Activated T-helper 2 cell treated with anti-CD3 and anti-CD28 coated beads, Interferon-gamma antibody, Interleukin-2, Interleukin-4, amounts not matched to agents 10 μg/mL and 5 μg/mL and 100 μg/mL, durations not matched to agents 14 hours and 24 hours and 36 hours (primary cell): ENCODE measurements around the gene TMEM273. TPM values are rescaled to one million over a fixed set of nuclear protein-coding genes. Genes with fewer than 3 reads are reported as not detected.

ENCODE experiments used
- DNase-seq: peaks from one replicate; pipeline ENCODE4 v3.0.0; 2021; ENCODE audit warnings: low spot score
- H3K27ac Mint-ChIP-seq: one replicate; pipeline ENCODE4 v1.8.0; 2021; ENCODE audit warnings: mixed read lengths
- H3K27me3 Mint-ChIP-seq: one replicate; pipeline ENCODE4 v1.8.0; 2021; ENCODE audit warnings: low read depth, mixed read lengths
- H3K36me3 Mint-ChIP-seq: one replicate; pipeline ENCODE4 v1.8.0; 2021; ENCODE audit warnings: low read depth, mixed read lengths
- H3K4me1 Mint-ChIP-seq: one replicate; pipeline ENCODE4 v1.8.0; 2021; ENCODE audit warnings: low read depth, mixed read lengths
- H3K4me3 Mint-ChIP-seq: one replicate; pipeline ENCODE4 v1.8.0; 2021; ENCODE audit warnings: low read depth, mild to moderate bottlenecking, moderate library complexity, mixed read lengths
- H3K9me3 Mint-ChIP-seq: one replicate; pipeline ENCODE4 v1.8.0; 2021; ENCODE audit warnings: mixed read lengths
- intact Hi-C: fragments of 100-400 bp; cut with micrococcal nuclease; formaldehyde crosslinking; loops from one replicate; pipeline ENCODE4 v1.15.1; 2023
- total RNA-seq: library from RNA; stranded (reverse); gene quantifications from 2 replicates; pipeline ENCODE4 v1.2.3, GENCODE V29; 2022

The TMEM273 gene
- total RNA-seq, 1 donor from 2014 or later: 58.4 TPM

DNA sequence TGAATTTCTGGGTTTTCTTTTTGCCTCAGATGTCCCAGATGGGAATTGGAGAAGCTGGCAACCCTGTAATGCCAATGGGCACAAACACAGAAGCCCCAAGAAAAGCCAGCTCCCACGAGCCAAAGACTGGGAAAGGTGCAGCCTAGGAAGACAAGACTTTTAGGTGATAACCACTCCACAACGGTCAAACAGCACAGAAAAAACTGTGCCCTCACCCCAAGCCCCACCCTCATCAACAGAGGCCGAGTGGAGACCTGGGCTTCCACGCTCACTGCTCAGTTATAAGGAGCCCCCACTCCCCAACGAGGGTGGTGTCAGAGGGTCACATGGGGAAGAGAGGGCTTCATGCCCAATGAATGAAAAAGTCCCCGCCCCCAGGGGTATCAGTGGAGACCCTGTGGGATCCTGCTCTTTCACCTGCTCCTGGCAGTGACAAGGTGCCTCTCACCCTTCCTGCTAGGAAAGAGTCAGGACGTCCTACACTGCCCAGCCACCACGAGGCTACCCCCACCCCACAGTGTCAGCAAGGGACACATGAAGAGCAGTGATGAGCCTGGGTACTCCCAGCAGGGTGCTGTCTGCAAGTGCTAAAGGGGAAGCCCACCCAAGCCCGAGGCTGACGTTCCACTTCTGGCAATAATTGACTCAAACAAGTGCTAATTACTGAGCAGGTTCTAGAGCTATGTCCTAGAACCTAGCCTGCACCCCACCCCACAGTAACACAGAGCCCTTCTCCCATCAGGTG lies 8.3 kb downstream of the TMEM273 start:
- H3K4me1 Mint-ChIP-seq: peaks cover 84% of the 10 kb centered on the region
- no peaks in the 10 kb centered on the region for H3K9me3 Mint-ChIP-seq
- H3K27me3 Mint-ChIP-seq: no peaks in the 10 kb centered on the region
- DNase-seq: no peak
- intact Hi-C loops: loop anchor here (1.0 to 10.0 kb wide), 5 partner anchors 102 to 1455 kb away; partner anchors contain the start of gene ERCC6
- peak overlapping the region; percentile 97 for H3K27ac Mint-ChIP-seq
- H3K4me3 Mint-ChIP-seq: peak overlapping the region; percentile 30
- peaks cover 60% of the 10 kb centered on the region for H3K36me3 Mint-ChIP-seq

DNA sequence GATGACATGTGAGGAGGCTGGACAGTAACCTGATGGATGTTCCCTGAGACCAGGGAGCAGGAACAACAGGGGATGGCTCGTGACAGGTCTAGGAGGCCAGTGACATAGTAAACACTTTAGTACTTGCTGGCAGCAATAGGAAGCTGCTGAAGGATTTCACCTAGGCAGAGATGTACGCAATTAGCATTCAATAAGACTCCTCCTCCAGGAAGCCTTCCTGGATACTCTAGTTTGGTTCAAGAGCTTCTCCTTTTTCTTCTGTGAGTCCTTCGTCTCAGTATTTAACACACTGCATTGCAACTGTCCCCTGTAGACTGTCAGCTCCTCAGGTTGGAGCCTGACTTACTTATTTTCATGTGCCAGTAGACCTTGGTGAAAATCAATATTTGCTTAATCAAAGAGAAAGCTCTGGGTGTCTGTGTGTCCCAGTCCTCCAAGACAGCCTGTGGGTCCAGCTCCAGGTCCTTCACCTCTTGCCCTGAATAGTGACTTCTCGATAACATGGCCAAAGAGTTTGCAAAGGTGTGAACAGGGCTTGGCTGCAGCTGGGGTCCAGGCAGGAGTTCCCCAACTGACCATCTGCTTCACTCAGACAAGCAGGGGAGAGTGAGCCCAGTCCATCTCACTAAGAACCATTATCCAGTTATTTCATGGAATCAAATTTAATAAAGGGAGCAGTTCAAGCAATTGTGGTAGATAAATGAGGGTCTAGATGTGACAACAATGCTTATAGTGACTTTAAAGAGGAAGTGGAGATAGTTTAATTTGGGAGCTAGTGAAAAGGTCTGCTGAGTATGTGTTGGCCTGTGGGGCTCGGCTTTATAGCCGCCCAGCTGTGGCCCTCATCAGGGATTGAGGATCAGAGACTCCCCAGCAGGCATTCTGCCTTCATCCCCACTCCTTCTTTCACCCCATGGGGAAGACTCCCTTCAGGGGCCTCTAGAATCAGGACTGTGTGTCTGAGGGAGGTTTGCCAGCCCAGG lies 9.4 kb downstream of the TMEM273 start:
- H3K27me3 Mint-ChIP-seq: no peaks in the 10 kb centered on the region
- no peak for DNase-seq
- peaks cover 55% of the 10 kb centered on the region for H3K36me3 Mint-ChIP-seq
- no peak overlapping the region for H3K4me3 Mint-ChIP-seq
- H3K27ac Mint-ChIP-seq: peak overlapping the region; percentile 97
- no peaks in the 10 kb centered on the region for H3K9me3 Mint-ChIP-seq
- intact Hi-C loops: loop anchor here (5.0 kb wide), 1 partner anchor 1334 kb away; no protein-coding TSS in a partner anchor
- H3K4me1 Mint-ChIP-seq: peaks cover 81% of the 10 kb centered on the region

DNA sequence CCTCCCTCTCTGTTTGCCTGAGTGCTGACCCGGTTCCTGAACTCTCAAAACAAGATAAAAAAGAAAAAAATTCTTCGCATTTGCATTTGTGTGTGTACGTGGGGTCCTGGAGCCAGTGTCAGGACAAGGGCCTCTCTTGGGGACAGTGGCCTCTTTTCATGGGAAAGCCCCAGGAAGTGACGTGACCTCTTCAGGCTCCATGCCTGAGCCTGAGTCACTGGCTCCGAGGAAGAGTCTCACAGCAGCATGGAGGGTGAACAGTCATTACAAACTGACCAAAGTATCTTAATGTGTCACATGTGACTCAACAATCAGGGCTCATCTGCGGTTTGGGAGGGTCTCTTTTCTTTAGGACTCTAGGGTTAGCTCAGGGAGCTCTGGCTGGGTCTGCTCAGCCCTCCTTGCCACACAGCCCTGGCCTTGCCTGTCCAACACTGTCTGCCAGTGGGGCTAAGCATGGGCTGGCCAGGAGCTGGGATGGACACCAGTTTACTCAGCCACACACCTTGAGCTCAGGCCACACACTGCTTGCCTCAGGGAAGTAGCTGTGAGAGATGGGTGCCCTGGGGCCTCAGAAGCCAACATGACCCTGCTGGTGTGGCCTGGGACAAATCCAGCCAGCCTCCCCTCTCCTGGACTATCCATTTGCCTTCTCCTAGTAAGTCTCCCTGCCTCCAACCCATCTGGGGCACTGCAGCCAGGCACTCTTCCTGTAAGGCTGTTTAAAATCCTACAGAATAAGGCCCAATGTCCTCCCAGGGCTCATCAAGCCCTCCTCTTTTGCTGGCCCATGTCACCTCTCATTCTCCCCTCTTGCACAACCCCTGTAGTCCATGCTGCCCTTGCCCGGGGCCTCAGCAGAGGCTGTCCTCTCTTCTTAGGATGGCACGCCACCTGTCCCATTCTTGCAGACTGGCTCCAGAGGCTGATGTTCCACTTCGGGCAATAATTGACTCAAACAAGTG lies 10.5 kb downstream of the TMEM273 start:
- H3K27ac Mint-ChIP-seq: peak overlapping the region; percentile 97
- DNase-seq: peak; percentile 71
- H3K36me3 Mint-ChIP-seq: peaks cover 50% of the 10 kb centered on the region
- no peaks in the 10 kb centered on the region for H3K9me3 Mint-ChIP-seq
- H3K4me3 Mint-ChIP-seq: peak overlapping the region; percentile 67
- intact Hi-C loops: loop anchor here (1.0 to 5.0 kb wide), 4 partner anchors 11 to 1335 kb away; no protein-coding TSS in a partner anchor
- no peaks in the 10 kb centered on the region for H3K27me3 Mint-ChIP-seq
- peaks cover 79% of the 10 kb centered on the region for H3K4me1 Mint-ChIP-seq

DNA sequence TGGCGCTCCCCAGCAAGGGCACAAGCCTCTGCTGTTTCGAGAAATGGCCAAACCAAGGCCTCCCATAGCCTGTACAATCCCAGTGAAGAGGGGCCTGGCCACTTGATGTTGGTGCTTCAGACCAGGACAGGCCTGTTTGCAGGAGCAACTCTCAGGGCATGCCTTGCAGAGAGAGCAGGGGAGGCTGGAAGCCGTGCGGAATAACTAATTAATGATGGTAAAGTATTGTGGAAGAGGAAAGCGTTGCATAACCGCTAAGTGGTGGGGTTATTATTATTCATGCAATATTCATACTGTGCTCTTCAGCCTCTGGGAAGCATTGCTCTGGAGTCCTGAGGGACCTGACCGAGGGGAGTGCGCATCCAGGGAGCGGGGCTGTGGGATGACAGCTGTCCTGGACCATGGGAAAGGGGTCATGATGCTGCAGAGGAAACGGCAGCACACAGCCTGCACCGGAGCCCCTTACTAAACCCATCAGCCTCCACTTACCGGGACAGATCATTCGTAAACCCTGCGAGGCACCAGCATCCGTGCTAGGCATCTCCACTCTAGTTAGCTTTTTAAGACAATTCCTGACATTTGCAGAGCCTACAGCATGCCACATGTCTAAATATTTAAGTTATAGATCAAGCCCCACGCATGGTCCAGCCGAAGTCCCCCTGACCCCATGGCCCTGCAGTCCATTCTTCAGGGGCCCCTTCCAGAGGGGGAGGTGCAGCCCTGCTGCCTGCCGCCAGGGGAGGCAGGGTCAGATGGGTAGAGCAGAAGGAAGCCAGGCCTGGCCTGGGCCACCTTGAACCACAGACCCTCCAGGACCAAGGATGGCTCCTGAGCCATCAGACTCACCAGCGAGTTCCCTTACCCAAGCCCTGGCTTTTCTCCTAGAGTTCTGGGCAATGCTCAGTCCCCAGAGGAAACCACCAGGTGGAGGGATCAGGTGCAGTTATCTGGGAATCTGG lies 11.6 kb downstream of the TMEM273 start:
- intact Hi-C loops: loop anchor here (1.0 to 5.0 kb wide), 4 partner anchors 10 to 1336 kb away; no protein-coding TSS in a partner anchor
- H3K4me3 Mint-ChIP-seq: peak overlapping the region; percentile 67
- H3K27me3 Mint-ChIP-seq: no peaks in the 10 kb centered on the region
- peak overlapping the region; percentile 97 for H3K27ac Mint-ChIP-seq
- no peak for DNase-seq
- no peaks in the 10 kb centered on the region for H3K9me3 Mint-ChIP-seq
- H3K36me3 Mint-ChIP-seq: peaks cover 42% of the 10 kb centered on the region
- H3K4me1 Mint-ChIP-seq: peaks cover 74% of the 10 kb centered on the region

DNA sequence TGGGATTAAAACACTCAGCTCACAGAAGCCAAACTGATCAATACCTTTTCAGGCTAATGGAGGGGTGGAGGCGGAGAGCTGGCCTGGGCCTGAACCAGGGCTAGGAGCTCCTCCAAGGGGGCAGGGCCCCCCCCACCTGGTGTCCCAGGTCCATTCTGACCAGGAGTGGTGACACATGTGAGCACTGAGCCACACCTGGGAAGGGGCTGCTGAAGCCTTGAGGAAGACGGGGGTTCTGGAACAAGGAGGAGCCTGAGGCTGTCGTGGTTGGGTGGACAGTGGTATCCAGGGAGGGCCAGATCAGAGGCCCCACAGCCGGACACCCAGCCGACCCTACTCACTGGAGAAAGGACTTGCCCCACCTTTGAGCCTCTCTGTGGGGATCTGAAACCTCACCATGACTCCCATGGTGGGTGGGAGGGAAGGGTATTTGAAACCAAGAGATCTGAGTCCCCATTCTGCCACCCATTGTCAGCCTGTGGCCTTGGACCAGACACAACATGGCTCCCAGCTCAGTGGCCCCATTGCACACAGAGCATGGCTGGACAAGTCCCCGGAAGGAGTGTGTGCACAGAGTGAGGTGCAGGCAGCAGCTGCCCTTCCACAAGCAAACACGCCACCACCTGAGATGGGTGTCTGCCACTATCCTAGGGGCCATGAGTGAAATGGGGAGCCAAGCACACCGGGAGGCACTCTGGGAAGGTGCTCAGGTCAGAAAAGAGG lies 12.4 kb downstream of the TMEM273 start:
- peaks cover 35% of the 10 kb centered on the region for H3K36me3 Mint-ChIP-seq
- intact Hi-C loops: loop anchor here (5.0 kb wide), 1 partner anchor 1337 kb away; no protein-coding TSS in a partner anchor
- no peak overlapping the region for H3K4me3 Mint-ChIP-seq
- no peaks in the 10 kb centered on the region for H3K27me3 Mint-ChIP-seq
- DNase-seq: no peak
- H3K27ac Mint-ChIP-seq: peak overlapping the region; percentile 97
- no peaks in the 10 kb centered on the region for H3K9me3 Mint-ChIP-seq
- peaks cover 68% of the 10 kb centered on the region for H3K4me1 Mint-ChIP-seq

DNA sequence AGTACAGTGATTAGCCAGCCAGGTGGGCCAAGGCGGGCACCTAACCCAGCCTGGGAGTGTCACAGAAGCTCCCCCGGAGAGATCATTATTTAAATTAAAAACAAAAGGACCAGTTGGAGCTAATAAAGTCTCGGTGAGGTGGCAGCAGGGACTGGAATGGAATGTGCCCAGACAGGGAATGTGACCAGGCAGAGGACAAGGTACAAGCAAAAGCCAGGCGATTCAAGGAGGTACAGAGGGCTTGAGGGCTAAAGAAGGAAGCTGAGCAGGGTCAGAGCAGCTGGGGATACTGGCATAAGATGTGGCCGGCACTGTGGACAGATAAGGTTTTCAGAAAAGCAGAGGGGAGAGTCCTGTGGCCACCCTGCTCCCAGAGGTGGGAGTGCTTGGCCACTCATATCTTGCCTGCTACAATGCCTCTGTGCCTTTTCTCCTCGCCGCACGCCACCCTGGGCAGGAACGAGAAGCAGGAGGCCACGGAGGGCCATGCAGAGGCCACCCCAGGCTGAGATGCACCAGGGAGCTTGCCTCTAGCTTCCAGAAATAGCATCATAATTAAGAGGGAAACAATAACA lies 13.2 kb downstream of the TMEM273 start:
- no peak overlapping the region for H3K4me3 Mint-ChIP-seq
- peak overlapping the region; percentile 71 for H3K27ac Mint-ChIP-seq
- no peaks in the 10 kb centered on the region for H3K27me3 Mint-ChIP-seq
- intact Hi-C loops: loop anchor here (5.0 kb wide), 1 partner anchor 1337 kb away; no protein-coding TSS in a partner anchor
- no peak for DNase-seq
- peaks cover 29% of the 10 kb centered on the region for H3K36me3 Mint-ChIP-seq
- peaks cover 65% of the 10 kb centered on the region for H3K4me1 Mint-ChIP-seq
- no peaks in the 10 kb centered on the region for H3K9me3 Mint-ChIP-seq

DNA sequence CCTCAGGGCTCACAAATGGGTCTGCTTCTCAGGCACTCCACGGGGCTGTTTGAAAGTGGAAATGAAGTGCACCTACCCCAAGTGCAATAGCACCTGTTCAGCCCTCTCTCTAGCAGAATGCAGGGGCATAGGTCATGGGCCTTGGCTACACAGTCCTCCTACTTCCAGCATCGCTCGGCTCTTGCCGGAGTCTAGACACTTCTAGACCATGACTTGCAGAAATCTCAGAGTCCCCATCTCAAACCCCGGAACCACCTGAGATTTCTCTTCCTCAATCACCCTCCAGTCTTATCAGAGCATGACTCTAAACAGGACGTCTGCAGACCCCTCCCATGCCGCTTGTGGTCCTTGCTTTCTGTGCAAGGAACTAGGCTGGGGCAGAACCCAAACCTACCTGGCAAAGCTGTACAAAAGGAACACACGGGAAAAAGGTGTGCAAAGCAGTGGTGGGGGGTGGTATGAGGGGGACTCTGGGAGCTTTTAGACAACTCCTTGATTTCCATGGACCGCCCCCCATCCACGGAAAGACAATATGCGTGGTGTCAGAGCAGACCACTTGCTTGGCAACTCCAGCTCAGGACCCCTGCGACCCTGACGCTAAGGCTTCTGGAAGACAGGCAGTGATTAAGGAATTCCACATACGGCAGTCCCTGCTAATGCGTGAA lies 13.8 kb downstream of the TMEM273 start:
- no peak for DNase-seq
- Mint-ChIP-seq H3K27me3 (no peaks in the 10 kb centered on the region), H3K4me1 (peaks cover 62% of the 10 kb centered on the region), H3K36me3 (peaks cover 29% of the 10 kb centered on the region), H3K27ac (peak overlapping the region; percentile 71), H3K9me3 (no peaks in the 10 kb centered on the region), H3K4me3 (no peak overlapping the region)
- intact Hi-C loops: no loop called here

DNA sequence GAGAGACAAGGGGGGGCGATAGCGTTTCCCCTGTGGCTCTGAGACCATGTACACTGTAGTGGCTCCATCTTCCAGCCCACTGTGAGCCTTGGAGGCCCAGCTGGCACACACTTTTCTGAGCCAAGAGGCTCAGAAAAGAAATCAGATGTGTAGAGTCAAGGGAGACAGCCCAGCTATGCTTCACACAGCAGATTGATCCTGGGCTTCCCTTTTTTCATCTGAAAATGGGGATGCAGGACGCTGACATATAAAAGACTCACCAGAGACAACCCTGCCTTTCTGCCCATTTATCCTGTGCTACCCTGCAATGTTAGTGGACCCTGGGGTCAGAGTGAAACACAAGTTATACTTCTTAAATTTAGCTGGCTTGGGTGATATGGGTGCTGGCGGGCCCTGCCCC lies 14.3 kb downstream of the TMEM273 start:
- H3K4me3 Mint-ChIP-seq: no peak overlapping the region
- intact Hi-C loops: no loop called here
- no peak for DNase-seq
- H3K4me1 Mint-ChIP-seq: peaks cover 61% of the 10 kb centered on the region
- no peaks in the 10 kb centered on the region for H3K27me3 Mint-ChIP-seq
- no peak overlapping the region for H3K27ac Mint-ChIP-seq
- no peaks in the 10 kb centered on the region for H3K9me3 Mint-ChIP-seq
- peaks cover 27% of the 10 kb centered on the region for H3K36me3 Mint-ChIP-seq

DNA sequence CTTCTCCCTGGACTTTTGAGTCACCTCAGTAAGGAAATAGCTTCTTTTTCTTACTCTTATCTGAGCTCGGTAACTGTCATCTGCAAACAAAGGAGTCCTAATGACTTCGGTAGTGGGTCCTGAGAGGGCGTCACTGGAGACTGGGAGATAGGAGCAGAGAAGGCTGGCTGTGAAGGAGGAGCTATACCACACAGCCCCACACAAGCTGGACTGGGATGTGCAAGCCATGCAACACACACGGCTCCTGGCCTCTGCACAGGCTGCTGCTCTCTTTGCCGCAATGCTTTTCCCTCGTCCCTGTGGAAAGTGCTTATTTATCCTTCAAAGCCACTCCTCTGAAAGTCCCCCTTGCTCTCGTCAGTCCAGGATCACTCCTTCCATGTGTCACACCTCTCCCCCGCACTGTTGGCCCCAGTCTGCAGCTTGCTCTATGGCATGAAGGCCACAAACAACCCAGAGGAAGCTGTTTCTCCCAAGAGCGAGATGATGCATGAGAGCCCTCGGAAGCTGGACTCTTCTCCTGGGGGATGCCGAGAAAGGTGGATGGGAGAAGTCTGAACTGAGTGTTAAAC lies 14.9 kb downstream of the TMEM273 start:
- Mint-ChIP-seq H3K9me3 (no peaks in the 10 kb centered on the region), H3K36me3 (peaks cover 23% of the 10 kb centered on the region), H3K4me1 (peaks cover 57% of the 10 kb centered on the region)

DNA sequence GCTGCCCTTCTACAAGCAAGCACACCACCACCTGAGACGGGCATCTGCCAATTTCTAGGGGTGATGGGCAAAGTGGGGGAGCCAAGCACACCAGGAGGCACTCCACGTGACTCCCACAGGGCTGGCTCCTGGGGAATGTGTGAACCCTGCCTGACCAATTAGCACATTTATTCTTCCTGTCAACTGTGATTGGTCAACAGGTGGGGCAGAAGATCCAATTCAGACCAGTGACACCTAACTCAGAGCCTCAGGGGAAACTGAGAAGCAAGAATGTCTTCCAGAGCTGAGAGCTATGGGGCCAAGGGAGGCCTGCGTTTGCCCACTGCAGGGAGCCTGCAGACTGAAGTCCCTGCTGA lies 15.4 kb downstream of the TMEM273 start:
- Mint-ChIP-seq H3K36me3 (peaks cover 24% of the 10 kb centered on the region), H3K9me3 (no peaks in the 10 kb centered on the region), H3K4me1 (peaks cover 56% of the 10 kb centered on the region), H3K4me3 (no peak overlapping the region), H3K27me3 (no peaks in the 10 kb centered on the region), H3K27ac (no peak overlapping the region)
- intact Hi-C loops: no loop called here
- no peak for DNase-seq

More for the DNA sequence above, 14.9 kb downstream of the TMEM273 start:
- H3K27me3 Mint-ChIP-seq: no peaks in the 10 kb centered on the region
- no peak overlapping the region for H3K27ac Mint-ChIP-seq
- no peak for DNase-seq
- intact Hi-C loops: no loop called here
- no peak overlapping the region for H3K4me3 Mint-ChIP-seq
